Heart left ventricle (tissue), 16 donors: Measurements from ENCODE around the gene MRPS16. TPM values are rescaled to one million over a fixed set of nuclear protein-coding genes. Genes with fewer than 3 reads are reported as not detected.

ENCODE experiments used
- ATAC-seq, 4 donors: fragments of 200-7000 bp; cut with Tn5 transposase; one replicate each; pipeline ENCODE4 v1.9.1; 2020 to 2022; ENCODE audit warnings: moderate library complexity in 4 of 4, mild to moderate bottlenecking in 3 of 4, moderate number of reproducible peaks in 1 of 4
- DNase-seq, 5 donors: peaks; one replicate each; pipeline ENCODE4 v3.0.0-alpha.2; 2020
- H3K27ac ChIP-seq, 12 donors: fragments of 200-600 bp; sonication (generic) in 4 of 12; one replicate each; pipeline versions ENCODE4 v1.5.0 to v1.8.0; 2016 to 2022; ENCODE audit warnings: mild to moderate bottlenecking in 2 of 12
- H3K27me3 ChIP-seq, 9 donors: fragments of 200-600 bp; sonication (generic) in 2 of 9; one replicate each; pipeline versions ENCODE4 v1.5.1 to v1.8.0; 2016 to 2022; ENCODE audit warnings: mild to moderate bottlenecking in 3 of 9
- H3K36me3 ChIP-seq, 9 donors: fragments of 200-600 bp; sonication (generic) in 2 of 9; one replicate each; pipeline versions ENCODE4 v1.5.0 to v1.8.0; 2018 to 2022; ENCODE audit warnings: mild to moderate bottlenecking in 2 of 9
- H3K4me1 ChIP-seq, 12 donors: fragments of 200-600 bp; sonication (generic) in 4 of 12; one replicate each; pipeline versions ENCODE4 v1.5.0 to v1.8.0; 2016 to 2022; ENCODE audit warnings: mild to moderate bottlenecking in 3 of 12
- H3K4me3 ChIP-seq, 12 donors: fragments of 200-600 bp; sonication (generic) in 4 of 12; one replicate each; pipeline versions ENCODE4 v1.5.0 to v1.8.0; 2017 to 2022; ENCODE audit warnings: mild to moderate bottlenecking in 9 of 12, moderate library complexity in 4 of 12
- H3K9me3 ChIP-seq, 12 donors: fragments of 200-600 bp; sonication (generic) in 4 of 12; one replicate each; pipeline versions ENCODE4 v1.5.0 to v1.8.0; 2016 to 2022; ENCODE audit warnings: mild to moderate bottlenecking in 1 of 12
- POLR2A ChIP-seq, 2 donors: fragments of 450-650 bp; IDR thresholded peaks; one replicate each; pipeline ENCODE4 v1.6.1; 2017; ENCODE audit warnings: antibody characterized with exemption in 2 of 2, mild to moderate bottlenecking in 2 of 2, moderate library complexity in 2 of 2
- WGBS, 4 donors: extraction: QIAGEN DNeasy Blood & Tissue Kit in 2 of 4; methylation state at CpG; one replicate each; pipeline versions ENCODE4 v1.1.5 to v1.1.7; 2013 to 2018; 5-methylcytosine and 5-hydroxymethylcytosine counted together
- intact Hi-C, 10 donors: fragments of 100-400 bp; cut with DNase I; formaldehyde crosslinking; loops; one replicate each; pipeline versions ENCODE4 v1.11.1 to v1.14.2; 2022
- polyA plus RNA-seq, 2 donors: library from polyadenylated mRNA; stranded (reverse); fragments of 200-250 nt; gene quantifications; one replicate each; pipeline ENCODE4 v1.2.3, GENCODE V29; 2013
- total RNA-seq, 9 donors: library from RNA; depleted of rRNA in 2 of 9; stranded (reverse); fragments of >200 nt in 2 of 9; fragmentation: NEBNext Ultra II Directional in 3 of 9; extraction: Animal tissue kit (Norgen Biotek cat#: 25700) in 3 of 9; gene quantifications; one replicate each; pipeline versions ENCODE4 v1.1.0 to v1.2.4, GENCODE V29; 2016 to 2023
- TF ChIP-seq, protein P1 (sequence below), 12 donors: fragments of 200-600 bp; sonication (generic) in 4 of 12; IDR thresholded peaks; one replicate each; pipeline versions ENCODE4 v1.5.0 to v1.8.0; 2018 to 2022; ENCODE audit warnings: antibody characterized with exemption in 12 of 12, mild to moderate bottlenecking in 5 of 12
- donor health status: ischemic (EF 13 %, LVEDD 7.1; RV severe dilation, severe dysfunction).
- donor health status: healthy with polysubstance abuse.
- donor health status: DM: no; HTN: yes; CAD: no.
- donor health status: DM: no; HTN: no; CAD: no.
- donor health status: ischemic (EF 25% LVEDD 6.9; RV normal size, moderate dysfunction).
- donor health status: ischemic (EF 25% LVEDD 5.7; RV mildly dilated, moderate dysfunction).
- donor health status: healthy.
- donor health status: DM: yes; HTN: yes; CAD: no.
- donor health status: ischemic (EF 35%, LVEDD 5.7; RV mildly dilated, moderate dysfunction).
- donor health status: nonischemic (EF 11% LVEDD 7.7; RV severe dilation, severe dysfunction).
- donor health status: DM: yes; HTN: yes; CAD: no.
- donor health status: PGD.
- donor health status: ischemic (EF 29% LVEDD 5.4; RV normal size, mild dysfunction).
- donor health status: nonischemic (EF 23%, LVEDD 6.1; RV moderate dilation, normal function).

Gene MRPS16
- total and polyA plus RNA-seq, 11 donors = 56.5 to 112 (median 101) TPM

DNA sequence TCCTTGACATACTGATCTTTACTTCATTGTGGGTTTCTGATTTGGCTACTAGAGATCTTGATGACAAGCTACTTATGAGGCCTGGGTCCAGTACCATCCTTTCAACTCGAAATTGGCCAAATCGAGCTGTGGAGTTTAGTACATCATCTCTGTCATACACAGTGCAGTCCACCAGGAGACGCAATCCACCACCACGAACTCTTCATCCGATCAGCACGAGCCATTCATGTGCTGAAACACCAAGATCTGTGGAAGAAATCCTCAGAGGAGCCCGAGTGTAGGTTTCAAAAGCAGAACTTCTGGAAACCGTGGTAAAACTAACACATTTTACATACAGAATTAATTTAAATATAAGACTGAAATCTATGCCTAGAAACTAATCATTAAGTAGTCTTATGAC, 19.6 kb downstream of the MRPS16 start:
- no peak overlapping the region for H3K4me3 ChIP-seq
- ATAC-seq (no peak), DNase-seq (no peak)
- peaks cover 0 to 16% (median 2%) of the 10 kb centered on the region in 12 donors for H3K4me1 ChIP-seq
- 87 to 92% (median 88%) methylated on average over 8 of the region's 8 CpGs for WGBS, 4 donors
- intact Hi-C loops = no loop called here
- peaks cover 0 to 91% (median 47%) of the 10 kb centered on the region in 9 donors for H3K36me3 ChIP-seq
- no peak for TF ChIP-seq POLR2A (IDR thresholded peaks at IDR 0.05)
- TF ChIP-seq, protein P1, sequence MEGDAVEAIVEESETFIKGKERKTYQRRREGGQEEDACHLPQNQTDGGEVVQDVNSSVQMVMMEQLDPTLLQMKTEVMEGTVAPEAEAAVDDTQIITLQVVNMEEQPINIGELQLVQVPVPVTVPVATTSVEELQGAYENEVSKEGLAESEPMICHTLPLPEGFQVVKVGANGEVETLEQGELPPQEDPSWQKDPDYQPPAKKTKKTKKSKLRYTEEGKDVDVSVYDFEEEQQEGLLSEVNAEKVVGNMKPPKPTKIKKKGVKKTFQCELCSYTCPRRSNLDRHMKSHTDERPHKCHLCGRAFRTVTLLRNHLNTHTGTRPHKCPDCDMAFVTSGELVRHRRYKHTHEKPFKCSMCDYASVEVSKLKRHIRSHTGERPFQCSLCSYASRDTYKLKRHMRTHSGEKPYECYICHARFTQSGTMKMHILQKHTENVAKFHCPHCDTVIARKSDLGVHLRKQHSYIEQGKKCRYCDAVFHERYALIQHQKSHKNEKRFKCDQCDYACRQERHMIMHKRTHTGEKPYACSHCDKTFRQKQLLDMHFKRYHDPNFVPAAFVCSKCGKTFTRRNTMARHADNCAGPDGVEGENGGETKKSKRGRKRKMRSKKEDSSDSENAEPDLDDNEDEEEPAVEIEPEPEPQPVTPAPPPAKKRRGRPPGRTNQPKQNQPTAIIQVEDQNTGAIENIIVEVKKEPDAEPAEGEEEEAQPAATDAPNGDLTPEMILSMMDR (IDR thresholded peaks at IDR 0.05) = no peak
- peak overlapping the region in 2 of 12 donors; percentile 26 to 49 for H3K27ac ChIP-seq
- no peaks in the 10 kb centered on the region for H3K9me3 ChIP-seq
- no peaks in the 10 kb centered on the region for H3K27me3 ChIP-seq

- Histone ChIP-seq H3K27ac (peak overlapping the region in 1 of 12 donors; percentile 56), H3K9me3 (no peaks in the 10 kb centered on the region), H3K36me3 (peaks cover 0 to 77% (median 21%) of the 10 kb centered on the region in 9 donors), H3K27me3 (no peaks in the 10 kb centered on the region), H3K4me1 (peaks cover 0 to 18% (median 2%) of the 10 kb centered on the region in 12 donors), H3K4me3 (no peak overlapping the region)
- DNase-seq (no peak), ATAC-seq (no peak)
- 78 to 91% (median 86%) methylated on average over 6 of the region's 6 CpGs for WGBS, 4 donors
- intact Hi-C loops = no loop called here
- TF ChIP-seq, protein P1 (IDR thresholded peaks at IDR 0.05) = no peak
- TF ChIP-seq POLR2A (IDR thresholded peaks at IDR 0.05) = no peak
Measured at GRCh38 chr10:73229567-73229966, 22.9 kb downstream of the MRPS16 start.

DNA sequence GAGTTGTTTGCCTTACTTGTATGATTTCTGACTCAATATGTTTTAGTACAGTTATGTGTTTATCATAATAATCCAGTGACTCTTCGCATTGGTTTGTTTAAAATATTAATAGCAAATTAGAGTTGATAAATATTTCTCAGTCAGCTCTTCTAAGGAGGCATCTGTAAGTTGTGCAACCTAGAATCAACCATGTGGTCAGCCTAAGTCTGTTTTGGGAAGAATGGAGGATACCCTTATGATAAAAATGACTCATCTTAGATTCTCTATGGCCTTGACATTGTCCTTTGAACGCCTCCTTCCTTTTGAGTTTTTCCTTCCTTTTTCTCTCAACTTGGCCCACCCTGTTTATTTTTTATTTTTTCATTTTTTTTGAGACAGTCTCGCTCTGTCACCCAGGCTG, 24.2 kb downstream of the MRPS16 start:
- peaks cover 0 to 18% (median 0%) of the 10 kb centered on the region in 12 donors for H3K4me1 ChIP-seq
- WGBS, 4 donors = 92 to 94% (median 93%) methylated on average over 3 of the region's 3 CpGs
- H3K36me3 ChIP-seq = peaks cover 0 to 64% (median 12%) of the 10 kb centered on the region in 9 donors
- no peak overlapping the region for H3K27ac ChIP-seq
- H3K27me3 ChIP-seq = no peaks in the 10 kb centered on the region
- no peaks in the 10 kb centered on the region for H3K9me3 ChIP-seq
- no peak for DNase-seq
- no peak for ATAC-seq
- H3K4me3 ChIP-seq = no peak overlapping the region
- intact Hi-C loops = no loop called here
- TF ChIP-seq, protein P1 (IDR thresholded peaks at IDR 0.05) = no peak
- no peak for TF ChIP-seq POLR2A (IDR thresholded peaks at IDR 0.05)

DNA sequence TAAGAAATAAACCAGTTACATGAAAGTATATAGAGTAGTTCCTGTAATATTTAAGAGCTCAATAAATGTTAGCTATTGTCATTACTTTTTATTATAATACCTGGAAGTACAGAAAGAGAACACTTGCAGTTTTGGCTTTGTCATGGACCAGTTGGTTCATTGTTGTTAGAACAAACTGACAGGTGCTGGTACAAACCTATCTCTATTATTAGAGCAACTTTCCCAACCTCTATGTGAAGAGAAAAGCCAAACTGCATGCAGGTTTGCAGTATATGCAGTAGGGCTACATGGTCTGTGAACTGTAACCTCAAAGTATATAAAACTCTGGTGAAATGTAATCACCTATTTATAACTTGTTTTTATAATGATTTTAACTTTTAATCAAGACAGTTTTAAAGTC, 25.8 kb downstream of the MRPS16 start:
- Histone ChIP-seq H3K27ac (no peak overlapping the region), H3K36me3 (peaks cover 0 to 59% (median 12%) of the 10 kb centered on the region in 9 donors), H3K4me3 (no peak overlapping the region), H3K4me1 (peaks cover 0 to 18% (median 0%) of the 10 kb centered on the region in 12 donors), H3K9me3 (no peaks in the 10 kb centered on the region), H3K27me3 (no peaks in the 10 kb centered on the region)
- DNase-seq = no peak
- ATAC-seq = no peak
- intact Hi-C loops = no loop called here
- TF ChIP-seq, protein P1 (IDR thresholded peaks at IDR 0.05) = no peak
- TF ChIP-seq POLR2A (IDR thresholded peaks at IDR 0.05) = no peak
